Measurements from ENCODE around the gene CIB2.

DNA sequence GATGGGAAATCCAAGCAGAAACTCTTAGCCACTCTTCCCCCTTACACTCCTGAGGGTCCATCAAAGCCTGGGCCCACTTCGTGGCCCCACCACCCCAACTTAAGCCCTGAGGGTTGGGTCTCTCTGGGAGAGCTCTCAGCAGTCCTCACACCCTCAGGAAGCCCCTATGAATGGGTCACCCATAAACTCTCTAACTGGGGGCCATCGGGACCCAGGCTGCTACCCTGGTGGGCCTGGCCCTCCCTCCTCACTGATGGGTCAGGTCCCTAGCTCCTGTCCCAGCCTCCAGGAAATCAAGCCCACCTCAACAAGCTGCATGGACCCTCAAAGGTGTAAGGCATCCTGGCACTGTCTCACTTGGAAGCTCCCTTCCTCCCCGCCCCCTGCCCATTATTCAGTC is 19.5 kb downstream of the CIB2 start:
- TF ChIP-seq ZNF331 (CRISPR knock-in tag; IDR thresholded peaks at IDR 0.05; ENCODE audit: low read depth): no peak
- TF ChIP-seq CTCF (conservative IDR thresholded peaks at IDR 0.05; ENCODE audit: low read depth in 2 of 2): no peak
- no peak for TF ChIP-seq CREB1 (CRISPR knock-in tag; IDR thresholded peaks at IDR 0.05; ENCODE audit: low read depth)
- TF ChIP-seq POLR2AphosphoS5 (IDR thresholded peaks at IDR 0.05; ENCODE audit: low read depth): no peak

Data from GM23338 (cell line).